Fibroblast of the aortic adventitia (primary cell): Measurements from ENCODE around the gene GSTT4. TPM values are rescaled to one million over a fixed set of nuclear protein-coding genes. Genes with fewer than 3 reads are reported as not detected.
"Not testable (repeated sequence)": the region's sequence is repeated elsewhere in the genome, so short reads cannot be mapped to it uniquely, and the experiment has no call there.

Experiments
- DNase-seq: peaks from one replicate; pipeline ENCODE4 v3.0.0-alpha.2; 2010; ENCODE audit warnings: low read depth
- H3K4me3 ChIP-seq: 2 replicates; pipeline ENCODE4 v1.5.1; 2011; ENCODE audit warnings: low read depth, mild to moderate bottlenecking, control low read depth, low read length, moderate library complexity
- total RNA-seq: library from RNA; depleted of rRNA; stranded (reverse); fragments of >200 nt; gene quantifications from 2 replicates; pipeline ENCODE4 v1.2.3, GENCODE V29; 2012; ENCODE audit warnings: low replicate concordance
- TF ChIP-seq, protein P1 (sequence below): IDR thresholded peaks from 2 replicates; pipeline ENCODE4 v1.5.1; 2011; ENCODE audit warnings: mild to moderate bottlenecking, low read length, control low read depth, inconsistent platforms; ENCODE audit not compliant: insufficient read depth

The GSTT4 gene
- total RNA-seq, 1 donor = not detected

DNA sequence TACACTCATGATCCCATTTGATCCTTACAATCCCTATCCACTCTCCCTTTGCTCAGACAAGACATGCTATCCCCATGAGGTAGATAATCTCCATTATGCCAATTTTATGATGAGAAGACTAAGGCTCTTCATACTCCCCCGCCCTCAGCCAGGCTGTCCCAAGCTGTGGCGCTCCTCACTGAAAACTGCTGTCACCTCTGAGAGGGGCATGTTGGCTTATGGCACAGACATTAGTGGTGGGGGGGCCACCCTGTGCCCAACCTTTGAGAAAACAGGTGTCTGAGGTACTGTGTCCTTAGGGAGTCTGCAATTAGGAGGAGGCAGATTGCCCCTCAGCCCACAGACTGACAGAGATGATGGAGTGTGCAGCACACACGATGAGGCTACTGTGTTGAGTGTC is 36.2 kb downstream of the GSTT4 start:
- DNase-seq = no peak
- H3K4me3 ChIP-seq = no peak overlapping the region
- TF ChIP-seq, protein P1, sequence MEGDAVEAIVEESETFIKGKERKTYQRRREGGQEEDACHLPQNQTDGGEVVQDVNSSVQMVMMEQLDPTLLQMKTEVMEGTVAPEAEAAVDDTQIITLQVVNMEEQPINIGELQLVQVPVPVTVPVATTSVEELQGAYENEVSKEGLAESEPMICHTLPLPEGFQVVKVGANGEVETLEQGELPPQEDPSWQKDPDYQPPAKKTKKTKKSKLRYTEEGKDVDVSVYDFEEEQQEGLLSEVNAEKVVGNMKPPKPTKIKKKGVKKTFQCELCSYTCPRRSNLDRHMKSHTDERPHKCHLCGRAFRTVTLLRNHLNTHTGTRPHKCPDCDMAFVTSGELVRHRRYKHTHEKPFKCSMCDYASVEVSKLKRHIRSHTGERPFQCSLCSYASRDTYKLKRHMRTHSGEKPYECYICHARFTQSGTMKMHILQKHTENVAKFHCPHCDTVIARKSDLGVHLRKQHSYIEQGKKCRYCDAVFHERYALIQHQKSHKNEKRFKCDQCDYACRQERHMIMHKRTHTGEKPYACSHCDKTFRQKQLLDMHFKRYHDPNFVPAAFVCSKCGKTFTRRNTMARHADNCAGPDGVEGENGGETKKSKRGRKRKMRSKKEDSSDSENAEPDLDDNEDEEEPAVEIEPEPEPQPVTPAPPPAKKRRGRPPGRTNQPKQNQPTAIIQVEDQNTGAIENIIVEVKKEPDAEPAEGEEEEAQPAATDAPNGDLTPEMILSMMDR = no peak

DNA sequence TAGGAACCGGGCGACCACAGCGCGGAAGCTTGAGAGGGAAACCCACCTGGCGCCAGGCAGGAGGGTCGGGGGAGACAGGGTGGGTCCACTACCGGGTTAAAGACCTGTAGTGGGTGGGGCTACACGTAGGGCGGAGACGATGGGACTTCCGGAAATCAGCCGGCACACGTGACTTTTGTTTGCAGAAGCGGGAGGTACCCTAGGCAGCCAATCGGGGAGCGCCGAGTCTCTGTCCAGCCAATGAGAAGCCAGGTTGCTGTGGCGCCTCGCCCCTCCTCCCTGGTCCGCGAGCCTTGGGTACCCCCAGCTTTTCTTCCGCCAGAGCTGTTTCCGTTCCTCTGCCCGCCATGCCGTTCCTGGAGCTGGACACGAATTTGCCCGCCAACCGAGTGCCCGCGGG is 38.7 kb downstream of the GSTT4 start, which contains the start of gene DDTL:
Gene DDTL (plus strand): TSS at position 321 of the 400 bp plus-strand sequence. CDS start 27 bp downstream, at position 348.
- not testable (repeated sequence) for H3K4me3 ChIP-seq, DNase-seq

DNA sequence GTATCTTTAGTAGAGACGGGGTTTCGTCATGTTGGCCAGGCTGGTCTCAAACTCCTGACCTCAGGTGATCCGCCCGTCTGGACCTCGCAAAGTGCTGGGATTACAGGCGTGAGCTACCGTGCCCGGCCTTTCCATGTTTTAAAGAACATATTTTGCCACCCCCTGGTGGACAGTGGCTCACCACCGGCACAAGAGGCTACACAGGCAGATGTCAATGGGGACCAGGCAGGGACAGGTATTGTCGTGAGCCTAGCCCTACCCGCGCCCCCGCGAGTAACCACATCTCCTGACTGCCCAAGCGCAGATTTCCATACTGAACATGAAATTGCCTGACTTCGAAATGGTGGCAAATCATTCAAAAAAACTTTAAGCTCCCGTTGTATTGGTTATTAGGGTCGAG is 39.2 kb downstream of the GSTT4 start:
- not testable (repeated sequence) for H3K4me3 ChIP-seq, DNase-seq

DNA sequence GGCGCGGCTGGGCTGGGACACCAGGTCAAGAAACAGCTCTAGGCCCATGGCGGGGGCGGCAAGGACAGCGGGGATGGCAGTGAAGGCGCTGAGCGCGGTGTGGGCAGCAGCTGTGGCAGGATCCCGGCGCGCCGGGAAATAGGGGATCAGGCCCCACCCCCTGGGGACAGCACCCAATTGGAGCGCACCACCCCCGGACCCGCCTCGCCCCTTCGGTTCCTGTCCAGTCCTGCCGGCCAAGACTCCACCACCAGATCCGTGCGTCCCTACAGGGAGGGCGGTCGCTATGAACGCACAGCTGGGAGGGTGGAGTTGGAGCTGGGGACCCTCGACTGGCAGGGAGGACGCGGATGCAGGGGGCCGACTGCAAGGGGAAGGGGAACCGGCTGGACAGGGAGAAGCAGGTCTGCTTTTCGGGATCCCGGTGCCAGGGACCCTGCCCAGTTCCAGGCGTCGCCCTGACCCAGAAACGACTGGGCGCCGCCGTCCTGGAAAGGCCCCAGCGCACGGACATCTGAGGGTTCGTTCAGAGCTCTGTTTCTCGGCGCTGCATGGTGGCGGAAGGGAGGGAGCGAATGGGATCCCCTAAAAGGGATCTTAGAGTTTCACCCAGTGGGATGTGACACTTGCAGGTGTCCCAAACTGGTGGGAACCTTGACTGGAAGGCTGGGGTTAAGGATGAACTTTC is 44.0 kb downstream of the GSTT4 start, which contains the start of gene GSTT2B:
Gene GSTT2B (minus strand): TSS at position 112 of the 688 bp plus-strand sequence. CDS start 64 bp downstream, at position 48.
- H3K4me3 ChIP-seq = peak within 1 kb of the TSS; percentile 49
- DNase-seq = not testable (repeated sequence)

DNA sequence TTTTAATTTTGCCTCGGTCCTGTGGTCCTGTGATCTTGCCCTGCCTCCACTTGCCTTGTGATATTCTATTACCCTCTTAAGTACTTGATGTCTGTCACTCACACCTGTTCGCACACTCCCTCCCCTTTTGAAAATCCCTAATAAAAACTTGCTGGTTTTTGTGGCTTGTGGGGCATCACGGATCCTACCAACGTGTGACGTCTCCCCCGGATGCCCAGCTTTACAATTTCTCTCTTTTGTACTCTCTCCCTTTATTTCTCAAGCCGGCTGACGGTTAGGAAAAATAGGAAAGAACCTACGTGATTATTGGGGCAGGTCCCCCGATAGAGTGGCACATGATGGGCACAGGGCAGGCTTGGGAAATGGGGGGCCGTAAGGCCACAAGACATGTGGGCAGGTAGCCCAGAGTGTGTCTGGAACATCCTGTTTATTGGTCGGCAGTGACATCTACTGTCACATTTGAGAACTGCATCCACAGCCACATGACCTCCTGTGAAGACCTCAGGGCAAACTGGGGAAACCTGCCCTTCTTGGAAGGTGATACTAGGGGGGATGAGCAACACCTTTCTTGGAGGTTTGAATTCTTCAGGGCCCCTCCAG is 48.9 kb downstream of the GSTT4 start:
- TF ChIP-seq, protein P1 = peak; percentile 79
- not testable (repeated sequence) for H3K4me3 ChIP-seq
- peak; percentile 78 for DNase-seq

DNA sequence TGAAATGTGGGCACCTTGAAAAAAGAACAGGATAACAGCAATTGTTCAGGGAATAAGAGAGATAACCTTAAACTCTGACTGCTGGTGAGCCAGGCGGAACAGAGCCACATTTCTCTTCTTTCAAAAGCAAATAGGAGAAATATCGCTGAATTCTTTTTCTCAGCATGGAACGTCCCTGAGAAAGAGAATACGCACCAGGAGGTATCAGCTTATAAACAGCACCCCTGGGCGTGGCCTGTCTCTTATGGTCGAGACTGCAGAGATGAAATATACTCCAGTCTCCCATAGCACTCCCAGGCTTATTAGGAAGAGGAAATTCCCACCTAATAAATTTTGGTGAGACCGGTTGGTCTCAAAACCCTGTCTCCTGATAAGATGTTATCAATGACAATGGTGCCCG is 49.4 kb downstream of the GSTT4 start:
- DNase-seq, H3K4me3 ChIP-seq: not testable (repeated sequence)

DNA sequence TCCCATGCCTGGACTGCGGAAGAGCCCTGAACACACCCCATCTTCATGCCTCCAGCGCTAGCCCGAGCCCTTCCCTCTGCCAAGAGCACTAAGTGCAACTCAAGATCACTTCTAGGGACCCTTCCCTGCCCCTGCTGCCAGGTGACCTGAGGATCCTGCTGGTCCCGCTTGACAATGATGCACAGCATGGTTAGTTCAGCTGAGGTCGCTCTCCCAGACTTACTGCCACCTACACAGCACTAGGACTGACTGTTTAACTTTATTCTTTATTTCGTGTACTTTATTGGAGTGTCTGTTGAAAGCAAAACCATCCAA is 50.3 kb downstream of the GSTT4 start:
- not testable (repeated sequence) for DNase-seq, H3K4me3 ChIP-seq

DNA sequence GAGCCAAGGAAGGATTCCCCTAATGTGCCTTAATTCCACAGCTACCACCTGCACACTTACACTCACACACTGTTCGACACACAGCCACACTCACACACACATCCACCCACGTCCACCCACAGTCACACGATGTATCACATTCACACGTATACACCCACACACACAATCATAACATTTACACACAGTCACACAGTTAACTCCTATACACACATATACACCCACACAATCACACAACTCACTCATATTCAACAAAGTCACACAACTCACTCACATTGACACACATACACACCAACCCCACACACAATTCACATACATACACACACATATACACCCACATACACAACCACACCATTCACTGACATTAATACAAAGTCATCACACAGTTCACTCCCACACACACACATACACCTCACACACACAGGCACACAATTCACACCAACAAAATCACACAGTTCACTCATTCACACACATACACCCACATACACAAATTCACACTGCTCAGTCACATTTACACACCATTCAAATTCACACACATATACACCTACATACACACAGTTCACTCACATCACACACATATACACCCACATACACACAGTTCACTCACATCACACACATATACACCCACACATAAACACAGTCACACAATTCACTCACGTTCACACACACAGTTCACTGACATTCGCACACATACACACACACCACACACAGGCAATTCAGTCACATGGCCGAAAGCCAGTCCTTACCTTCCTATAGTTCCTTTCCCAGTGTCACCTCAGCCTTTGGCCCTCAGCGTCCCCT is 50.9 kb downstream of the GSTT4 start:
- not testable (repeated sequence) for DNase-seq, H3K4me3 ChIP-seq

DNA sequence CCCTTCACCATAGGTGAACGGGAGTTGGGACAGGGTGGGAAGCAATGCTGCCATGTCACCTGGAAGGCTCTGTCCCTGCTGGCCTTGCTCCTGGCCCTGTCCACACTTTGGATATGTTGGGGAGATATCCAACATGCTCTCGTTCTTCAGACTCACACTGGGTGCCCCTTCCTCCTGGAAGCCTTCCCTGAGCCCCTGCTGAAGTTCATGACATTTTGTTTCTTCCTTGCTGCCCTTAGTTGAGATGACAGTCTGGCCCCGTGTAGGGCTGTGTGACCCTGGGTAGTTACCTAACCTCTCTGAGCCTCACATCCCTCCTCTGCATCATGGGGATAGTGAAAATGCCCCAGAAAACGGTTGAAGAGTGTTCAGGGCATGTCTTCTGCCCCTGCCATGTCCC is 51.8 kb downstream of the GSTT4 start:
- DNase-seq, H3K4me3 ChIP-seq: not testable (repeated sequence)

DNA sequence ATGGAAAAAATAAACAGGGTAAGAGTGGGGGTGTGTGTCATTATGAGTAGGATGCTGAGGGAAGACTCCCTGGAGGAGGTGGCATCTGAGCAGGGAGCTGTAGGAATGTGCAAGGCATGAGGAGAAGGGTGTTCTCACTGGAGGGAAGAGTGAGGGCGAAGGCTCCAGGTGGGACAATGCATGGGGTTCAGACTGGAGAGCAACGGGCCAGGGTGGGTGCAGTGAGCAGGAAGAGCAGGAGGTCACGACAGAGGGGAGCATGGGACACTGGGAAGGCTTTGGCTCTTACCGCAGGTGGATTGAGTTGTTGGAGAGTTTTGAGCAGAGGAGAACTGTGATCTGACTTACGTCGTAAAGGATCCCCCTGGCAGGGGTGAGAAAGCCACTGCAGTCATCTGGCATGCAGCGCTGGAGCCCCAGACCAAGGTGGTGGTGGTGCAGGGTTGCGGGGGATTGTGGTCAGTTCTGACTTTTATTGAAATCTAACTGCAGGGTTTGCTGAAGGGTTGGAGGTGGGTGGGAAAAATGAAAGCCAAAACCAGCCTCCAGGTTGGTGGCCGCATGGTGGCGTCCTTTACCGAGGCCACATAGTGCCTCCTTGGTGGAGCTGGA is 52.4 kb downstream of the GSTT4 start:
- not testable (repeated sequence) for H3K4me3 ChIP-seq, DNase-seq

DNA sequence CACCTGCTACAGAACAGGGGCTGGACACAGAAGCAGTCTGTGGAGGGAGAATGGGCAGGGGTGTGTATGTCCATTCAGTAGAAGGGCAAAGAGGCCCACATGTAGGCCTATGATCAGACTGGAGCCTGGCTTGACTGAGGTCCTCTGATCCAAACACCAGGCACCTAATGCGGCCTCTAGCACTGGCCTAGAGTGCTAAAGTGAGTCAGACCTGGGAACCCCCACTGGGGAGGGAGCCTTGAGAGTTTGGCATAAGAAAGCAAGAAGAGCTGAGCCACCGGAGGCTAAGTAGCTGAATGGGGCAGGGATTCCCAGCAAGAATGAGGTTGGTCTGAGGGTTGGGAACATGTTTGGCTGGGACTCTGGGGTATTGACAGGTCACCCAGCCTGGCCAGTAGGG is 53.9 kb downstream of the GSTT4 start:
- H3K4me3 ChIP-seq = not testable (repeated sequence)
- peak; percentile 31 for DNase-seq

DNA sequence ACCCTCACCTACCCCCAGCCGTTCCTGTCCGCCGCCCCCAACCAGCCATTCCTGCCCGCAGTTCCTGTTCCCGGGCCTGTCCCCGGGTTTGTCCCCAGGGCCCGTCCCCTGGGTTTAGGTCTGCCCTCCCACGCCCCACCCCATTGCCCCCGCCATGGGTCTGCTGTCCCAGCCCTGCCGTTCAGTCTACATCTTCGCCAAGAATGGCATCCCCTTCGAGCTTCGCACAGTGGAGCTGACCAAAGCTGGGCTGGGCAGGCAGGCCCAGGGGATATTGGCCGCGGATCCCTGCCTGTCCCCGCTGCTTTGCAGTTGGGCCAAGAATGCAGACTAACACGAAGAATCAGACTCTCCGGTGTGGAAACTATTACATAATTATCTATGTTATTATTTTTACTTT is 55.5 kb downstream of the GSTT4 start:
- not testable (repeated sequence) for DNase-seq, H3K4me3 ChIP-seq

Other genes starting within 250 kb of the GSTT4 start
- 0.18 and 4.9 TPM in 2 replicates for gene C22orf15, start 242.5 kb downstream of the GSTT4 start, total RNA-seq
- 2.5 and 2.6 TPM in 2 replicates for gene CHCHD10, start 237.5 kb downstream of the GSTT4 start, total RNA-seq
- 5.1 and 47.8 TPM in 2 replicates for gene MMP11, start 232.6 kb downstream of the GSTT4 start, total RNA-seq
- gene SMARCB1, start 218.5 kb downstream of the GSTT4 start, total RNA-seq = 55.2 and 96.1 TPM in 2 replicates
- 0.36 TPM in 1 of 2 replicates, not detected in the other for gene DERL3, start 166.4 kb downstream of the GSTT4 start, total RNA-seq
- 11.4 and 11.9 TPM in 2 replicates for gene SLC2A11, start 147.6 kb downstream of the GSTT4 start, total RNA-seq
- gene MIF, start 111.1 kb downstream of the GSTT4 start, total RNA-seq = 27.3 and 160 TPM in 2 replicates
- gene GSTT2B, start 44.3 kb downstream of the GSTT4 start, total RNA-seq = 4.9 and 9.0 TPM in 2 replicates
- 0.81 and 1.8 TPM in 2 replicates for gene DDTL, start 38.6 kb downstream of the GSTT4 start, total RNA-seq
- 36.4 and 82.9 TPM in 2 replicates for gene DDT, start 31.0 kb downstream of the GSTT4 start, total RNA-seq
- 0.54 TPM in 1 of 2 replicates, not detected in the other for gene GSTT2, start 25.3 kb downstream of the GSTT4 start, total RNA-seq
- 49.2 and 70.5 TPM in 2 replicates for gene CABIN1, start 5.9 kb upstream of the GSTT4 start, total RNA-seq
- 0.99 and 5.6 TPM in 2 replicates for gene SUSD2, start 176.0 kb upstream of the GSTT4 start, total RNA-seq
- gene GGT5, start 239.6 kb upstream of the GSTT4 start, total RNA-seq = 4.4 and 27.8 TPM in 2 replicates